ENCODE results near the gene CYP26B1.

DNA sequence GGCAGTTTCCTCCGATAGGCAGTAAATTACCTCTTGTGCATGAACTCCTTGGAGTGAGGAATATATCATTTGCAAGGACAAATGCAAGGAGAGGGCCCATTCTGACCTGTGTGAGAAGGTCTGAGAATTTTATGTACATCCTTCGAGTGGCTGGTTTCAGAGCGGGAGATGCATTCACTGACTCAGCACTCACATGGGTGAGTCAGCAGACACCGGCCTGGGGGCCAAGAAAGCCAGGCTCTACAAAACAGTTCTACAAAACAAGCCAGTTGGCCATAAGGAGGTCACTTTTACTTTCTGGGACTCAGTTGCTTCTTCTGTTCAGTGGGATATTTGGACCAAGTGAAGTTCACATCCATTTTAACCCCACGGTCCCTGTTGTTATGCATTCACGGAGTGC lies 35.3 kb downstream of the CYP26B1 start:
- TF ChIP-seq EZH2 (IDR thresholded peaks at IDR 0.05) (no peak), POLR2AphosphoS5 (IDR thresholded peaks at IDR 0.05; ENCODE audit: borderline replicate concordance, low read depth, low read length) (no peak)

All from SK-N-MC (cell line).